Activated CD4-positive, alpha-beta T cell treated with anti-CD3 and anti-CD28 coated beads, Interleukin-2, amount 10 ng/mL, durations not matched to agents 24 days and 14 days (primary cell): ENCODE measurements around the gene CFAP100. TPM values are rescaled to one million over a fixed set of nuclear protein-coding genes. Genes with fewer than 3 reads are reported as not detected.

Source experiments
- DNase-seq: peaks from one replicate; pipeline ENCODE4 v3.0.0; 2022
- H3K27ac Mint-ChIP-seq: one replicate; pipeline ENCODE4 v1.8.0; 2022; ENCODE audit warnings: mild to moderate bottlenecking, mixed read lengths
- H3K27me3 Mint-ChIP-seq: one replicate; pipeline ENCODE4 v1.8.0; 2022; ENCODE audit warnings: mixed read lengths
- H3K36me3 Mint-ChIP-seq: one replicate; pipeline ENCODE4 v1.8.0; 2022; ENCODE audit warnings: low read depth, mild to moderate bottlenecking, mixed read lengths
- H3K4me1 Mint-ChIP-seq: one replicate; pipeline ENCODE4 v1.8.0; 2021; ENCODE audit warnings: mixed read lengths
- H3K4me3 Mint-ChIP-seq: one replicate; pipeline ENCODE4 v1.8.0; 2022; ENCODE audit warnings: mild to moderate bottlenecking, moderate library complexity, mixed read lengths
- H3K9me3 Mint-ChIP-seq: one replicate; pipeline ENCODE4 v1.8.0; 2021; ENCODE audit warnings: mixed read lengths
- intact Hi-C: fragments of 100-400 bp; cut with micrococcal nuclease; formaldehyde crosslinking; loops from one replicate; pipeline ENCODE4 v1.15.1; 2023
- total RNA-seq: library from RNA; stranded (reverse); gene quantifications from 2 replicates; pipeline ENCODE4 v1.2.3, GENCODE V29; 2022

CFAP100 gene
- total RNA-seq, 1 donor from 2014 or later = not detected

DNA sequence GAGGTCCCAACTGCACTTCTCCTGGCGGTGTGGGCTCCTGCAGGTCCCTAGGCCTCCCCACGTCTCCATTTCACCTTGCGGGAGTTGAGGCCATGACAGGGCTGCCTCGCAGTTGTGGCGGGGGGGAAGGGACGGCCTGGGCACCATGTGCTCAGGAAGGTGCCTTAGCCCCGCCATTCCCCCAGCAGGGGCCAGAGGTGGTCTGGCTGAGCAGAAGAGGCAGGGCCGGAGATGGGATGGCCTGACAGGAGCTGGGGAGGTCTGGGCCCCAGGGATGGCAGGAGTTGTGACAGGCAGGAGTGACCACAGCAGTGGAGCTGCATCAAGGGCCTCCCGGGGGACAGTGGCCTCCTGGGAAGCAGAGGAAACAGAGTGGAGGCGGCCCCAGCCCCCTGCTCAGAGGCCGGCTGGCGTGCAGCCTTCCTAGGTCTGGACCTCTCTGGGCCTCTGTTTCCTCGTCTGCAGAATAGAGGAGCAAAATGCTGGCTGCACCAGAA is 18.8 kb upstream of the CFAP100 start:
- Mint-ChIP-seq H3K36me3 (no peaks in the 10 kb centered on the region), H3K27me3 (no peaks in the 10 kb centered on the region), H3K27ac (no peak overlapping the region), H3K4me3 (no peak overlapping the region), H3K4me1 (no peaks in the 10 kb centered on the region), H3K9me3 (no peaks in the 10 kb centered on the region)
- DNase-seq = no peak
- intact Hi-C loops = no loop called here

- H3K27ac Mint-ChIP-seq = no peak overlapping the region
- no peaks in the 10 kb centered on the region for H3K4me1 Mint-ChIP-seq
- no peaks in the 10 kb centered on the region for H3K9me3 Mint-ChIP-seq
- H3K36me3 Mint-ChIP-seq = no peaks in the 10 kb centered on the region
- no peak for DNase-seq
- no peak overlapping the region for H3K4me3 Mint-ChIP-seq
- no peaks in the 10 kb centered on the region for H3K27me3 Mint-ChIP-seq
- intact Hi-C loops = no loop called here
Measured at GRCh38 chr3:126376444-126376843, 18.3 kb upstream of the CFAP100 start.

- Mint-ChIP-seq H3K27me3 (peaks cover 2% of the 10 kb centered on the region), H3K4me1 (no peaks in the 10 kb centered on the region), H3K36me3 (no peaks in the 10 kb centered on the region), H3K27ac (no peak overlapping the region), H3K9me3 (no peaks in the 10 kb centered on the region), H3K4me3 (no peak overlapping the region)
- no peak for DNase-seq
- intact Hi-C loops = no loop called here
Measured at GRCh38 chr3:126377211-126377610, 17.5 kb upstream of the CFAP100 start.

DNA sequence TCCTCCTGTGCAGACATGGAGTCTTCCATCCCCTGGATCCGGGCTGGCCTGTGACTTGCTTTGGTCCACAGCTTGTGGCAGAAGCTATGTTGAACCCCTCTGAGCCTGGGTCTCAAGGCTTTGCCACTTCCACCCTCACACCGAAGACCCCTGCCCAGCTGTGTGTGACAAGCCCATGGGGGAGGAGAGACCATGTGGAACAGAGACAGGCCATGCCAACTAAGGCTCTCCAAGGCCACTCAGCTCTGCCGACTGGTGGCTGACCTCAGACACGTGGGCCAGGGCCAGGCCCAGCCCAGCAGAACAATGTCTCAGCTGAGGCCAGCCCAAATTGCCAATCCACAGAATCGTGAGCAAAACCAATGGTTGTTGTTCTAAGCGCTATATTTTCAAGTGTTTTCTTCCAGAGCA is 16.4 kb upstream of the CFAP100 start:
- Mint-ChIP-seq H3K36me3 (no peaks in the 10 kb centered on the region), H3K27me3 (peaks cover 4% of the 10 kb centered on the region), H3K27ac (no peak overlapping the region), H3K4me1 (no peaks in the 10 kb centered on the region), H3K4me3 (no peak overlapping the region), H3K9me3 (no peaks in the 10 kb centered on the region)
- intact Hi-C loops = no loop called here
- no peak for DNase-seq

DNA sequence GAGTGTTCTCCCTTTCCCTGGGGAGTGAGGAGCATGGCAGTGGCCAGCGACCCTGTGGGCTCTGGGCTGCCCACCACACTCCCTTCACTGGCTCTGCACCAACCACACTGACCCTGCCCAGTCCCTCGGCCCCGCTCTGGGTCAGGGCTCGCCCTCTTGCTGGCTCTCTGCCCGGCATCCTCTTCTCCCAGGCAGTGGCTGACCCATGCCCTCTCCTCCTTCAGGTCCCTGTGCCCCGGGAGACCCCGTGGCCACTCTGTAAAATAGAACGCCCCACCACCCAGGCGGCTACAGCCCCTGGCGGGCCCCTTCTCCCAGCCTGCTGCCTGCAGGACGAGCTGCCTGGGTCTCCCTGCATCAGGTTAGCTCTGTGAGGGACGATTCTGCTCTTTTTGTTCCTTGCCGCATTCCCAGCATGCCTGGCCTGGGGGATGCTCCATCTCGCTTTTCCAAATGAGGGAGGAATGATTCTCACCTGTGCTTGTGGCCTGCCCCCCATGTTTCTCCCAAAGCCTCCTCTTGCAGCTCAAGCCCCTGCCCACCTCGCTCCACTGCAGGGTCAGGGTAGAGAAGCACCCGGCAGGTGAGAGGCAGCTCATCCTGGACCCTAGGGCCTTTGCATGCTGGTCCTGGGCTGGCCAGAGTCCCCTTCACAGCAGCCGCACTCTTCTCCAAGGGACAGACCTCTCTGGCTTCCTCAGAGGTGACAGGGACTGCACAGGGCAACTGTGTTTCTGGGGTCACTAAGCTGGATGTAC is 14.5 kb upstream of the CFAP100 start:
- H3K4me3 Mint-ChIP-seq = no peak overlapping the region
- H3K4me1 Mint-ChIP-seq = no peaks in the 10 kb centered on the region
- DNase-seq = no peak
- intact Hi-C loops = no loop called here
- H3K36me3 Mint-ChIP-seq = no peaks in the 10 kb centered on the region
- no peak overlapping the region for H3K27ac Mint-ChIP-seq
- peaks cover 10% of the 10 kb centered on the region for H3K27me3 Mint-ChIP-seq
- no peaks in the 10 kb centered on the region for H3K9me3 Mint-ChIP-seq

GRCh38 chr3:126381966-126382365 is 12.7 kb upstream of the CFAP100 start:
- no peak overlapping the region for H3K27ac Mint-ChIP-seq
- no peaks in the 10 kb centered on the region for H3K4me1 Mint-ChIP-seq
- no peaks in the 10 kb centered on the region for H3K36me3 Mint-ChIP-seq
- no peaks in the 10 kb centered on the region for H3K9me3 Mint-ChIP-seq
- peaks cover 15% of the 10 kb centered on the region for H3K27me3 Mint-ChIP-seq
- no peak for DNase-seq
- no peak overlapping the region for H3K4me3 Mint-ChIP-seq
- intact Hi-C loops = no loop called here

- Mint-ChIP-seq H3K4me1 (peaks cover 6% of the 10 kb centered on the region), H3K27me3 (peaks cover 53% of the 10 kb centered on the region), H3K9me3 (no peaks in the 10 kb centered on the region), H3K27ac (no peak overlapping the region), H3K4me3 (peak overlapping the region; percentile 26), H3K36me3 (no peaks in the 10 kb centered on the region)
- DNase-seq = peak; percentile 78
- intact Hi-C loops = loop anchor here (1.0 kb wide), 1 partner anchor 143 kb away; no protein-coding TSS in a partner anchor
Measured at GRCh38 chr3:126389112-126389793, 5.5 kb upstream of the CFAP100 start.

GRCh38 chr3:126389794-126390146 is 4.9 kb upstream of the CFAP100 start:
- Mint-ChIP-seq H3K4me1 (peaks cover 6% of the 10 kb centered on the region), H3K9me3 (no peaks in the 10 kb centered on the region), H3K27ac (no peak overlapping the region), H3K27me3 (peaks cover 55% of the 10 kb centered on the region), H3K36me3 (no peaks in the 10 kb centered on the region), H3K4me3 (peak overlapping the region; percentile 26)
- no peak for DNase-seq
- intact Hi-C loops = loop anchor here (1.0 kb wide), 1 partner anchor 143 kb away; no protein-coding TSS in a partner anchor

GRCh38 chr3:126390201-126390600 is 4.5 kb upstream of the CFAP100 start:
- Mint-ChIP-seq H3K4me3 (no peak overlapping the region), H3K9me3 (no peaks in the 10 kb centered on the region), H3K4me1 (peaks cover 6% of the 10 kb centered on the region), H3K36me3 (no peaks in the 10 kb centered on the region), H3K27ac (no peak overlapping the region), H3K27me3 (peaks cover 56% of the 10 kb centered on the region)
- no peak for DNase-seq
- intact Hi-C loops = no loop called here

- intact Hi-C loops = no loop called here
- Mint-ChIP-seq H3K4me3 (no peak overlapping the region), H3K27me3 (peaks cover 60% of the 10 kb centered on the region), H3K9me3 (no peaks in the 10 kb centered on the region), H3K4me1 (peaks cover 6% of the 10 kb centered on the region), H3K27ac (no peak overlapping the region), H3K36me3 (no peaks in the 10 kb centered on the region)
- DNase-seq = no peak
Measured at GRCh38 chr3:126390751-126391150, 4.0 kb upstream of the CFAP100 start.

- Mint-ChIP-seq H3K27ac (no peak overlapping the region), H3K4me1 (peaks cover 6% of the 10 kb centered on the region), H3K4me3 (no peak overlapping the region), H3K36me3 (no peaks in the 10 kb centered on the region), H3K9me3 (no peaks in the 10 kb centered on the region), H3K27me3 (peaks cover 57% of the 10 kb centered on the region)
- intact Hi-C loops = no loop called here
- DNase-seq = no peak
Measured at GRCh38 chr3:126391631-126392030, 3.1 kb upstream of the CFAP100 start.

GRCh38 chr3:126392246-126392645 is 2.5 kb upstream of the CFAP100 start:
- peaks cover 57% of the 10 kb centered on the region for H3K27me3 Mint-ChIP-seq

DNA sequence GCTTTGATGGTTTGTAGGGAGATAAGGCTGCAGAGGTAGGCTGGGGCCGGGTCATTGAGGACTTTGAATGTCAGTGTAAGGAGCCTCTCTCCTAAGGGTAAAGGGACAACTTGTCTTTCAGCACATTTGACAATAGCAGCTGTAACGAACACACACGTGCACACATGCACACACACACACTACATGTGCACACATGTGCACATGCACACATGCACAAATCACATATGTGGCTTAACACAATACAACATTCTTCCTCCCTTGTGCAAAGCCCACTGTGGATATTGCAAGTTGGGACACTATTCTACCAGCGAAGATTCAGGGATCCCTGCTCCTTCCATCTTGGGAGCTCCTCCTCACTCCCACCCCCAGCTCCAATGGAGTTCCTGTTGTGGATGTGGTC is 1.1 kb upstream of the CFAP100 start:
- Mint-ChIP-seq H3K9me3 (no peaks in the 10 kb centered on the region), H3K36me3 (no peaks in the 10 kb centered on the region), H3K27me3 (peaks cover 51% of the 10 kb centered on the region), H3K4me1 (peaks cover 6% of the 10 kb centered on the region), H3K4me3 (no peak overlapping the region), H3K27ac (no peak overlapping the region)
- intact Hi-C loops = no loop called here
- no peak for DNase-seq

More at GRCh38 chr3:126392246-126392645, 2.5 kb upstream of the CFAP100 start:
- peaks cover 6% of the 10 kb centered on the region for H3K4me1 Mint-ChIP-seq
- H3K4me3 Mint-ChIP-seq = no peak overlapping the region
- no peak overlapping the region for H3K27ac Mint-ChIP-seq
- H3K9me3 Mint-ChIP-seq = no peaks in the 10 kb centered on the region
- DNase-seq = no peak
- H3K36me3 Mint-ChIP-seq = no peaks in the 10 kb centered on the region
- intact Hi-C loops = no loop called here

- no peak for DNase-seq
- Mint-ChIP-seq H3K4me1 (peaks cover 3% of the 10 kb centered on the region), H3K9me3 (no peaks in the 10 kb centered on the region), H3K4me3 (no peak overlapping the region), H3K36me3 (no peaks in the 10 kb centered on the region), H3K27me3 (peaks cover 44% of the 10 kb centered on the region), H3K27ac (no peak overlapping the region)
- intact Hi-C loops = no loop called here
Measured at GRCh38 chr3:126394977-126395321, 240 bp downstream of the CFAP100 start.
